ENCODE data around the gene MTOR.

GRCh38 chr1:11280719-11281376 is 18.5 kb upstream of the MTOR start:
- TF ChIP-seq CTCF (IDR thresholded peaks at IDR 0.05), result no peak
- TF ChIP-seq EZH2phosphoT487 (IDR thresholded peaks at IDR 0.05), result no peak
- no peak for TF ChIP-seq EZH2 (IDR thresholded peaks at IDR 0.05)

Measured in neural progenitor cell (in vitro differentiated cells).